Effector CD4-positive, alpha-beta T cell (primary cell): Measurements from ENCODE around the gene MYO3B.
A peak's percentile ranks its signal among the peaks of the same experiment; 100 is the strongest.
"Not testable (repeated sequence)": the region's sequence is repeated elsewhere in the genome, so short reads cannot be mapped to it uniquely, and the experiment has no call there.

ENCODE experiments used
- DNase-seq: peaks from one replicate; pipeline ENCODE4 v3.0.0-alpha.2; 2020

The MYO3B gene

GRCh38 chr2:170576296-170576695 is 398.3 kb downstream of the MYO3B start:
- no peak for DNase-seq

GRCh38 chr2:170577356-170577755 is 399.4 kb downstream of the MYO3B start:
- DNase-seq: no peak

- no peak for DNase-seq
Observed at GRCh38 chr2:170578606-170579005, 400.7 kb downstream of the MYO3B start.

- DNase-seq: no peak
Observed at GRCh38 chr2:170579511-170579910, 401.6 kb downstream of the MYO3B start.

- DNase-seq: no peak
Observed at GRCh38 chr2:170582313-170582712, 404.4 kb downstream of the MYO3B start.

- DNase-seq: no peak
Observed at GRCh38 chr2:170582751-170583463, 405.0 kb downstream of the MYO3B start.

- DNase-seq: no peak
Observed at GRCh38 chr2:170585067-170585466, 407.1 kb downstream of the MYO3B start.

GRCh38 chr2:170586571-170587095 is 408.7 kb downstream of the MYO3B start:
- DNase-seq: no peak

- DNase-seq: no peak
Observed at GRCh38 chr2:170587117-170587516, 409.2 kb downstream of the MYO3B start.

GRCh38 chr2:170587922-170588321 is 410.0 kb downstream of the MYO3B start:
- no peak for DNase-seq

- no peak for DNase-seq
Observed at GRCh38 chr2:170588729-170589128, 410.8 kb downstream of the MYO3B start.

- no peak for DNase-seq
Observed at GRCh38 chr2:170596576-170596975, 418.6 kb downstream of the MYO3B start.

- no peak for DNase-seq
Observed at GRCh38 chr2:170598067-170598395, 420.1 kb downstream of the MYO3B start.

GRCh38 chr2:170601489-170601888 is 423.5 kb downstream of the MYO3B start:
- no peak for DNase-seq

GRCh38 chr2:170605862-170606261 is 427.9 kb downstream of the MYO3B start:
- no peak for DNase-seq

GRCh38 chr2:170607171-170607570 is 429.2 kb downstream of the MYO3B start:
- DNase-seq: no peak

- no peak for DNase-seq
Observed at GRCh38 chr2:170610615-170611014, 432.7 kb downstream of the MYO3B start.

GRCh38 chr2:170618948-170619347 is 441.0 kb downstream of the MYO3B start:
- not testable (repeated sequence) for DNase-seq

GRCh38 chr2:170635094-170635493 is 457.1 kb downstream of the MYO3B start:
- DNase-seq: not testable (repeated sequence)

- DNase-seq: no peak
Observed at GRCh38 chr2:170639635-170640034, 461.7 kb downstream of the MYO3B start.

GRCh38 chr2:170641961-170642360 is 464.0 kb downstream of the MYO3B start:
- no peak for DNase-seq

GRCh38 chr2:170643346-170643745 is 465.4 kb downstream of the MYO3B start:
- no peak for DNase-seq

GRCh38 chr2:170647741-170648436 is 469.9 kb downstream of the MYO3B start:
- no peak for DNase-seq

GRCh38 chr2:170651624-170652325 is 473.8 kb downstream of the MYO3B start:
- peak; percentile 28 for DNase-seq
